ENCODE results near the gene RTN1.
A peak's percentile ranks its signal among the peaks of the same experiment; 100 is the strongest.

DNA sequence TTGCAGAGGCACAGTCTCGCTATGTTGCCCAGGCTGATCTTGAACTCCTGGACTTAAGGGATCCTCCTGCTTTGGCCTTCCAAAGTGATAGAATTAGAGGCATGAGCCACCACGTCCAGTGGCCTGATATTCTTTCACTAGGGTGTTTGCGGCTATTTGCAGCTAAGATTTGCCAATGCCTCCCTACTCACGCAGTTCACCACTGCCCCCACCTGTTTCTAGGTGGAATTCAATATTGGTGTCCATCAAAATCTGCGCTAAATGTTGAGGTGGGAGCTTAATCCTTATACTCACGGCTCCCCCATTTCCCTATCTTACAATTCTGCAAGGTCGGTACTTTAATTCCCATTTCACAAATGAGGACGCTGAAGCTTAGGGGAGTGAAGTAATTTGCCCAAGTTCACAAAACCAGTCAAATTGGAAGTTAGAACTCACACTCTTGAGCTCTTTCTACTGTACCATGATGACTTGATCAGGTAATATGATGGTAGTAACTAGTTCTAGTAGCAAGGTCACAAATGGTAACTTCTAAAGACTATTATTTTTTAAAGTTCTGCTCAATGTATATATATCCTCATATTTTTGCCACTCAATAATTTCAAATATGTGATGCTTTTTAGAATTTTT lies 27.3 kb upstream of the RTN1 start:
- TF ChIP-seq, protein P1, sequence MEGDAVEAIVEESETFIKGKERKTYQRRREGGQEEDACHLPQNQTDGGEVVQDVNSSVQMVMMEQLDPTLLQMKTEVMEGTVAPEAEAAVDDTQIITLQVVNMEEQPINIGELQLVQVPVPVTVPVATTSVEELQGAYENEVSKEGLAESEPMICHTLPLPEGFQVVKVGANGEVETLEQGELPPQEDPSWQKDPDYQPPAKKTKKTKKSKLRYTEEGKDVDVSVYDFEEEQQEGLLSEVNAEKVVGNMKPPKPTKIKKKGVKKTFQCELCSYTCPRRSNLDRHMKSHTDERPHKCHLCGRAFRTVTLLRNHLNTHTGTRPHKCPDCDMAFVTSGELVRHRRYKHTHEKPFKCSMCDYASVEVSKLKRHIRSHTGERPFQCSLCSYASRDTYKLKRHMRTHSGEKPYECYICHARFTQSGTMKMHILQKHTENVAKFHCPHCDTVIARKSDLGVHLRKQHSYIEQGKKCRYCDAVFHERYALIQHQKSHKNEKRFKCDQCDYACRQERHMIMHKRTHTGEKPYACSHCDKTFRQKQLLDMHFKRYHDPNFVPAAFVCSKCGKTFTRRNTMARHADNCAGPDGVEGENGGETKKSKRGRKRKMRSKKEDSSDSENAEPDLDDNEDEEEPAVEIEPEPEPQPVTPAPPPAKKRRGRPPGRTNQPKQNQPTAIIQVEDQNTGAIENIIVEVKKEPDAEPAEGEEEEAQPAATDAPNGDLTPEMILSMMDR (conservative IDR thresholded peaks at IDR 0.05; ENCODE audit: low read length): peak; percentile 68
- TF ChIP-seq EZH2phosphoT487 (IDR thresholded peaks at IDR 0.05; ENCODE audit: borderline replicate concordance, low read depth, low read length): no peak
